Caco-2 (cell line): ENCODE results near the gene PPP1R3C. TPM values are rescaled to one million over a fixed set of nuclear protein-coding genes. Genes with fewer than 3 reads are reported as not detected.

Experiments used
- BruUV-seq: library from RNA; stranded (reverse); fragments of 400-500 nt; replicated peaks from 2 replicates; lab custom pipeline; 2021; lab: Mats Ljungman, UMichigan
- CTCF ChIA-PET: fragments of 300-600 bp; sonication (Branson Sonifier 250); formaldehyde crosslinking; loops from one replicate; lab custom pipeline; 2022; ENCODE audit warnings: antibody characterized with exemption; lab: Charles Lee
- POLR2A ChIA-PET: fragments of 300-600 bp; sonication (Branson Sonifier 250); formaldehyde crosslinking; loops from one replicate; lab custom pipeline; 2022; ENCODE audit warnings: antibody characterized with exemption; lab: Charles Lee
- DNase-seq, 2 experiments: peaks; one replicate each; pipeline versions ENCODE4 v3.0.0 to v3.0.0-alpha.2; 2020 to 2022
- H3K27me3 ChIP-seq: replicated peaks from 2 replicates; pipeline ENCODE4 v1.6.0; 2011; ENCODE audit warnings: low read length; ENCODE audit not compliant: control insufficient read depth, insufficient read depth
- H3K36me3 ChIP-seq: 2 replicates; pipeline ENCODE4 v1.5.1; 2011; ENCODE audit warnings: low read length; ENCODE audit not compliant: control insufficient read depth, insufficient read depth
- H3K4me1 ChIP-seq: fragments of 250-450 bp; sonication (Bioruptor Pico); 2 replicates; pipeline ENCODE4 v1.5.1; 2020; ENCODE audit warnings: mild to moderate bottlenecking
- H3K4me3 ChIP-seq: 2 replicates; pipeline ENCODE4 v1.5.1; 2011; ENCODE audit warnings: low read depth, mild to moderate bottlenecking, control low read depth, low read length
- H3K9me3 ChIP-seq: fragments of 250-450 bp; sonication (Bioruptor Pico); 2 replicates; pipeline ENCODE4 v1.5.1; 2020; ENCODE audit warnings: mild to moderate bottlenecking, moderate library complexity
- H3K27ac Mint-ChIP-seq: one replicate; pipeline ENCODE4 v1.8.0; 2022; ENCODE audit warnings: mixed read lengths; ENCODE audit not compliant: unreplicated experiment
- H3K27me3 Mint-ChIP-seq: one replicate; pipeline ENCODE4 v1.8.0; 2022; ENCODE audit warnings: mixed read lengths; ENCODE audit not compliant: insufficient read depth, unreplicated experiment
- H3K36me3 Mint-ChIP-seq: one replicate; pipeline ENCODE4 v1.8.0; 2022; ENCODE audit warnings: mild to moderate bottlenecking, mixed read lengths; ENCODE audit not compliant: insufficient read depth, unreplicated experiment
- H3K4me1 Mint-ChIP-seq: one replicate; pipeline ENCODE4 v1.8.0; 2022; ENCODE audit warnings: low read depth, mixed read lengths; ENCODE audit not compliant: unreplicated experiment
- H3K4me3 Mint-ChIP-seq: one replicate; pipeline ENCODE4 v1.8.0; 2022; ENCODE audit warnings: mild to moderate bottlenecking, moderate library complexity, mixed read lengths; ENCODE audit not compliant: unreplicated experiment
- H3K9me3 Mint-ChIP-seq: one replicate; pipeline ENCODE4 v1.8.0; 2022; ENCODE audit warnings: mixed read lengths; ENCODE audit not compliant: unreplicated experiment
- intact Hi-C: fragments of 100-400 bp; cut with micrococcal nuclease; formaldehyde crosslinking; loops from one replicate; pipeline ENCODE4 v1.10.0; 2022; ENCODE audit not compliant: unreplicated experiment
- total RNA-seq: library from RNA; stranded (reverse); gene quantifications from 2 replicates; pipeline ENCODE4 v1.2.3, GENCODE V29; 2022
- TF ChIP-seq, protein P1 (sequence below), 2 experiments: fragments of 200-600 bp in 1 of 2; IDR thresholded peaks; 1 replicate in 1 of 2; 2 replicates in 1 of 2; pipeline versions ENCODE4 v1.5.1 to v1.8.0; 2011 to 2022; ENCODE audit warnings: antibody characterized with exemption in 1 of 2, control low read depth in 1 of 2, inconsistent platforms in 1 of 2, low read depth in 1 of 2, low read length in 1 of 2, mild to moderate bottlenecking in 1 of 2, moderate library complexity in 1 of 2; ENCODE audit not compliant: insufficient read depth in 1 of 2, severe bottlenecking in 1 of 2, unreplicated experiment in 1 of 2

PPP1R3C gene
- total RNA-seq, 1 experiment from 2014 or later = not detected

DNA sequence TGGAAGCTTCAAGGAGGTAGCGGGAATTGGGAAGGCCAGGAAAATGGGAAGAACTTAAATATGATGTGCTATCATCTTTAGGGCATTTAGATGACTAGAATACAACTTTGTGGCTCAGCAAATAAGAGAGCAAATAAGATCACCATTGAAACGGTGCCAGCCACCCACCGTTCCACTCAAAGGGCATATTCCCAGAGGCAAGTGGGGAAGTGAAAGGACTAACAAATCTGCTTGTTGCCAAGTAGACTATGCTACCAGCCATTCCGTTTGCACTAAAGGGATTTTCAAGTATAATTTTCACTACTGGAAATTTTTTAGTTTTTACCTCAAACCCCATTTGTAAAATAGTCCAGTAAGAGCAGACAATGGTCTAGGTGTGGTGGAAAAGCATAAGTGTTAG is 4.0 kb upstream of the PPP1R3C start:
- Mint-ChIP-seq H3K27ac (no peak overlapping the region), H3K36me3 (no peaks in the 10 kb centered on the region), H3K4me1 (no peaks in the 10 kb centered on the region), H3K27me3 (peaks cover 2% of the 10 kb centered on the region), H3K9me3 (no peaks in the 10 kb centered on the region), H3K4me3 (no peak overlapping the region)
- Histone ChIP-seq H3K36me3 (no peaks in the 10 kb centered on the region), H3K9me3 (no peaks in the 10 kb centered on the region), H3K4me1 (no peaks in the 10 kb centered on the region), H3K27me3 (no peaks in the 10 kb centered on the region; the same call in 1 of the 2 replicates), H3K4me3 (no peak overlapping the region)
- no peak for DNase-seq
- intact Hi-C loops = loop anchor here (5.0 kb wide), 1 partner anchor 250 kb away; no protein-coding TSS in a partner anchor
- ChIA-PET CTCF (interaction anchor here (3.4 kb wide), 1 partner anchor 144 kb away, joined by 43 read pairs; no protein-coding TSS in a partner anchor), POLR2A (no interaction called here)
- TF ChIP-seq, protein P1, sequence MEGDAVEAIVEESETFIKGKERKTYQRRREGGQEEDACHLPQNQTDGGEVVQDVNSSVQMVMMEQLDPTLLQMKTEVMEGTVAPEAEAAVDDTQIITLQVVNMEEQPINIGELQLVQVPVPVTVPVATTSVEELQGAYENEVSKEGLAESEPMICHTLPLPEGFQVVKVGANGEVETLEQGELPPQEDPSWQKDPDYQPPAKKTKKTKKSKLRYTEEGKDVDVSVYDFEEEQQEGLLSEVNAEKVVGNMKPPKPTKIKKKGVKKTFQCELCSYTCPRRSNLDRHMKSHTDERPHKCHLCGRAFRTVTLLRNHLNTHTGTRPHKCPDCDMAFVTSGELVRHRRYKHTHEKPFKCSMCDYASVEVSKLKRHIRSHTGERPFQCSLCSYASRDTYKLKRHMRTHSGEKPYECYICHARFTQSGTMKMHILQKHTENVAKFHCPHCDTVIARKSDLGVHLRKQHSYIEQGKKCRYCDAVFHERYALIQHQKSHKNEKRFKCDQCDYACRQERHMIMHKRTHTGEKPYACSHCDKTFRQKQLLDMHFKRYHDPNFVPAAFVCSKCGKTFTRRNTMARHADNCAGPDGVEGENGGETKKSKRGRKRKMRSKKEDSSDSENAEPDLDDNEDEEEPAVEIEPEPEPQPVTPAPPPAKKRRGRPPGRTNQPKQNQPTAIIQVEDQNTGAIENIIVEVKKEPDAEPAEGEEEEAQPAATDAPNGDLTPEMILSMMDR (IDR thresholded peaks at IDR 0.05; ENCODE audit: insufficient read depth in 1 of 2, low read depth in 1 of 2, low read length in 1 of 2, severe bottlenecking in 1 of 2, unreplicated experiment in 1 of 2) = no peak
- BruUV-seq = no TSS peak

DNA sequence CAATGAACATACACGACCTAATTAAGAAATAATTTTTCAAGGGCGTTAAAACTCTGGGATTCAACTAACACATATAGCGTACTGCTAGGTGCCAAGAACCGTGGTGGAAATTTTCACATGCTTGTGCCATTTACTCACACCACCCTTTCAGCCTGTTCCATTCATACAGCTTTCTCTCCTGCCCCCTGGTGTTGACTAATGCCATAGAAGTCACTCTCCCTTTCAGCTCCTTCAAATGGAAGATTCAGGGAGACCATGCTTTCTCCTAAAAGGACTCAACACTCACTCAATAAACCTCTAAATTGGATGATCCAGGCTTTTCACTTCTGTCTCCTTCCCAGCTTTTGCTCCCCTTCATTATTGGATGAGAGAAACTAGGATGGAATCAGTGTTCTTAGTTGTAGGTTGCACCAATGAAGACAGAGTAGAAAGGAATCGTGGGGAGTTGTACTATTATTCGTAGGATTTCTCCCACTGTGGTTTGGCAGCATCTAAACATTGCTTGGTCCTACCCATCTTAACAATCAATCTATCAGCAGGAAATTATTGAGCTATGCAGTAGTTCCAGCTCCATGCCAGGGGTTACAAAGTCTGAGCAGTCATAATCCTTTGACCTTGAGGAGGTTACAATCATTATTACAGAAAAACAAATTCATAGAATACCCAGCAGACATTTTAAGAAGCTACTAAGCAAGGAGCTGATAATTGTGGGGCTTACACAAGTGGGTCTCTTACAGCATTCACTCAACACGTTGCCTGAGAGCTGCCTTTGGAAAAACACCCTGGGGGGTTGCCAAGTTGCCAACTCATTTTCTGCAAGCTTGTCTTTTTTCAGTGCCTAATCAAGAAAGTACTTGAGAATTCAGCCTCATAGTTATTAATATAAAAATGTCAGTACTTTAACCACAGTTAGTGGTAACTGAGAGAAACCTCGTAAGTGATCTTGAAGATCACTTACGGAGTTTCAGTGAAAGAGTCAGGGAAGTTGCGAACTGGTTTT is 2.8 kb upstream of the PPP1R3C start:
- Histone ChIP-seq H3K9me3 (no peaks in the 10 kb centered on the region), H3K4me3 (no peak overlapping the region), H3K27me3 (no peaks in the 10 kb centered on the region), H3K36me3 (no peaks in the 10 kb centered on the region), H3K4me1 (no peaks in the 10 kb centered on the region)
- Mint-ChIP-seq H3K4me1 (no peaks in the 10 kb centered on the region), H3K4me3 (no peak overlapping the region), H3K36me3 (no peaks in the 10 kb centered on the region), H3K27me3 (peaks cover 2% of the 10 kb centered on the region), H3K9me3 (no peaks in the 10 kb centered on the region), H3K27ac (no peak overlapping the region)
- BruUV-seq = no TSS peak
- peak; percentile 55 to 74 for DNase-seq
- TF ChIP-seq, protein P1 (IDR thresholded peaks at IDR 0.05; ENCODE audit: insufficient read depth in 1 of 2, low read depth in 1 of 2, low read length in 1 of 2, severe bottlenecking in 1 of 2, unreplicated experiment in 1 of 2) = peak; percentile 76 to 79
- intact Hi-C loops = loop anchor here (1.0 to 5.0 kb wide), 4 partner anchors 83 to 337 kb away; no protein-coding TSS in a partner anchor
- ChIA-PET POLR2A (no interaction called here), CTCF (interaction anchor here (0.6 to 3.4 kb wide), 8 partner anchors 8 to 337 kb away, joined by 3 to 43 read pairs (median 4); no protein-coding TSS in a partner anchor)

DNA sequence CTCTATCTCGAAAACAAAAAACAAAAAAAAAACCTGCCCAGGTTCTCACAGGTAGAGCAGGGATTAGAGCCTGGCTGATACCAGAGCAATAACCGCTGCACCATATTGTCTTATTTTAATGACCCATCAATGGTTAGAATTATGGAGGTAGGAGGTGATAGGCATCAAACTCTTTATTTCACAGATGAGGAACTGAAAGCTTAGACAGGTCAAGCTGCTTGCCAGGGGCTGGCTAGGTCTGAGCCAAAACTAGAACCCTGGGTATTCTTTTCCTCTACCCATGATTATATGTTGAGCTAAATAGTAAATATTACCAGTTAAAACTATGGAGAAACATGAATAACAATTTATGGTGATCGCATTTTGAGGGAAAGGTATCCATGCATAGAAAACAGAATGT is 2.0 kb upstream of the PPP1R3C start:
- Mint-ChIP-seq H3K9me3 (no peaks in the 10 kb centered on the region), H3K36me3 (no peaks in the 10 kb centered on the region), H3K27me3 (peaks cover 2% of the 10 kb centered on the region), H3K27ac (no peak overlapping the region), H3K4me1 (no peaks in the 10 kb centered on the region), H3K4me3 (no peak overlapping the region)
- intact Hi-C loops = loop anchor here (1.0 to 5.0 kb wide), 4 partner anchors 83 to 337 kb away; no protein-coding TSS in a partner anchor
- Histone ChIP-seq H3K27me3 (no peaks in the 10 kb centered on the region), H3K4me1 (no peaks in the 10 kb centered on the region), H3K36me3 (no peaks in the 10 kb centered on the region), H3K4me3 (no peak overlapping the region), H3K9me3 (no peaks in the 10 kb centered on the region)
- no peak for DNase-seq
- ChIA-PET POLR2A (no interaction called here), CTCF (interaction anchor here (0.5 to 3.4 kb wide), 8 partner anchors 9 to 337 kb away, joined by 3 to 43 read pairs (median 4); no protein-coding TSS in a partner anchor)
- no TSS peak for BruUV-seq
- TF ChIP-seq, protein P1 (IDR thresholded peaks at IDR 0.05; ENCODE audit: insufficient read depth in 1 of 2, low read depth in 1 of 2, low read length in 1 of 2, severe bottlenecking in 1 of 2, unreplicated experiment in 1 of 2) = no peak
